Activated CD4-positive, alpha-beta memory T cell treated with anti-CD3 and anti-CD28 coated beads for 36 hours (primary cell): ENCODE measurements around the gene TBRG4. TPM values are rescaled to one million over a fixed set of nuclear protein-coding genes. Genes with fewer than 3 reads are reported as not detected.
"Not testable (repeated sequence)": the region's sequence is repeated elsewhere in the genome, so short reads cannot be mapped to it uniquely, and the experiment has no call there.

Source experiments
- CTCF ChIA-PET: fragments of 350-600 bp; sonication (Branson Sonifier 250); formaldehyde crosslinking; loops from one replicate; lab custom pipeline; 2021; ENCODE audit warnings: antibody characterized with exemption, inconsistent platforms; lab: Charles Lee
- POLR2A ChIA-PET: fragments of 350-600 bp; sonication (Branson Sonifier 250); formaldehyde crosslinking; loops from one replicate; lab custom pipeline; 2021; ENCODE audit warnings: antibody characterized with exemption; lab: Charles Lee
- DNase-seq: peaks from one replicate; pipeline ENCODE4 v3.0.0-alpha.2; 2020
- H3K27ac Mint-ChIP-seq: one replicate; pipeline ENCODE4 v1.8.0; 2021; ENCODE audit warnings: mixed read lengths
- H3K27me3 Mint-ChIP-seq: one replicate; pipeline ENCODE4 v1.8.0; 2021; ENCODE audit warnings: mixed read lengths
- H3K36me3 Mint-ChIP-seq: one replicate; pipeline ENCODE4 v1.8.0; 2021; ENCODE audit warnings: mixed read lengths
- H3K4me1 Mint-ChIP-seq: one replicate; pipeline ENCODE4 v1.8.0; 2021; ENCODE audit warnings: low read depth, mixed read lengths
- H3K4me3 Mint-ChIP-seq: one replicate; pipeline ENCODE4 v1.8.0; 2021; ENCODE audit warnings: mild to moderate bottlenecking, mixed read lengths
- H3K9me3 Mint-ChIP-seq: one replicate; pipeline ENCODE4 v1.8.0; 2021; ENCODE audit warnings: mixed read lengths
- intact Hi-C: fragments of 100-400 bp; cut with micrococcal nuclease; formaldehyde crosslinking; loops from one replicate; pipeline ENCODE4 v1.15.1; 2023
- total RNA-seq, 2 experiments: library from RNA; stranded (reverse); gene quantifications; one replicate each; pipeline ENCODE4 v1.2.3, GENCODE V29; 2021

TBRG4 gene
- total RNA-seq, 2 experiments from 2014 or later, result 135 to 137 TPM

- H3K27ac Mint-ChIP-seq, H3K36me3 Mint-ChIP-seq, H3K4me1 Mint-ChIP-seq, DNase-seq, H3K9me3 Mint-ChIP-seq, POLR2A ChIA-PET, H3K4me3 Mint-ChIP-seq: not testable (repeated sequence)
- CTCF ChIA-PET, result interaction anchor here (0.7 to 11.4 kb wide), 10 partner anchors 18 to 318 kb away, joined by 3 to 141 read pairs (median 4); no protein-coding TSS in a partner anchor
- intact Hi-C loops, result loop anchor here (1.0 to 2.0 kb wide), 2 partner anchors 106 to 701 kb away; no protein-coding TSS in a partner anchor
- peaks cover 18% of the 10 kb centered on the region for H3K27me3 Mint-ChIP-seq
Observed at GRCh38 chr7:45153861-45154260, 42.4 kb upstream of the TBRG4 start.

DNA sequence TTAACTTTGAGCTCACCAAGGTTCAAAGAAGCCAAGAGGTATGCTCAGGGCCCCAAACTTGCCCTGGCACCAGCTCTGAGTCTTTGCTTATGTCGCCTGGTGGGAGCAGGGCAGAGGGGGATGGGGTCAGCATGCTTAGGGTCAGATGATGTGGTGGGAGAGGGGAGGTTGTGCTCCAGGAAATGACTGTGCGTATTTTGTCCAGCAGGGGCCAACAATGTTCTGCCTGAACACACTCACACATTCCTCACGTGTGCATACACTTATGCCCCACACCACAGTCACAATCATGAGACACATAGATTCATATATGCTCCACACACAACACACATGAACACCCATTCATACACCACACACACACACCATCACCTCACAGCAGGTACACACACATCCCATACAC lies 41.7 kb upstream of the TBRG4 start:
- POLR2A ChIA-PET, result no interaction called here
- Mint-ChIP-seq H3K27ac (no peak overlapping the region), H3K9me3 (no peaks in the 10 kb centered on the region), H3K36me3 (no peaks in the 10 kb centered on the region), H3K4me3 (no peak overlapping the region), H3K4me1 (no peaks in the 10 kb centered on the region), H3K27me3 (peaks cover 14% of the 10 kb centered on the region)
- CTCF ChIA-PET, result interaction anchor here (0.9 to 11.4 kb wide), 4 partner anchors 17 to 111 kb away, joined by 3 to 141 read pairs (median 6); no protein-coding TSS in a partner anchor
- DNase-seq, result no peak
- intact Hi-C loops, result no loop called here

DNA sequence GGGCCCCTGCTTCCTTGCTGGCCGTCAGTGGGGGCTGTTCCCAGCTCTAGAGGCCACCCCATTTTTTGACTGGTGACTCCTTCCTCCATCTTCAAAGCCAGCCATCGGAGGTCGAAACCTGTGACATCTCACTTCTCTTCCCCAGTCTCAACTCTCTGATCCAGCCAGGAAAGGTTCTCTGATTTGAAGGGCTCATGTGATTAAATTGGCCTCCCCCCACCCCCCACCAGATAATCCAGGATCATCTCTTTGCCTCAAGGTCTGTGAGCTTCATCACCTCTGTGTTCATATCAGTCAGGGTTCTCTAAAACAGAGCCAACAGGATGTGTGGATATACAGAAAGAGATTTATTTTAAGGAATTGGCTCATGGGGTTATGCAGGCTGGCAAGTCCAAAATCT lies 40.5 kb upstream of the TBRG4 start:
- Mint-ChIP-seq H3K9me3 (no peaks in the 10 kb centered on the region), H3K36me3 (no peaks in the 10 kb centered on the region), H3K4me1 (no peaks in the 10 kb centered on the region), H3K4me3 (no peak overlapping the region), H3K27me3 (peaks cover 9% of the 10 kb centered on the region), H3K27ac (no peak overlapping the region)
- ChIA-PET CTCF (interaction anchor here (1.8 to 11.4 kb wide), 2 partner anchors 16 to 108 kb away, joined by 8 to 141 read pairs; no protein-coding TSS in a partner anchor), POLR2A (no interaction called here)
- intact Hi-C loops, result no loop called here
- DNase-seq, result no peak

DNA sequence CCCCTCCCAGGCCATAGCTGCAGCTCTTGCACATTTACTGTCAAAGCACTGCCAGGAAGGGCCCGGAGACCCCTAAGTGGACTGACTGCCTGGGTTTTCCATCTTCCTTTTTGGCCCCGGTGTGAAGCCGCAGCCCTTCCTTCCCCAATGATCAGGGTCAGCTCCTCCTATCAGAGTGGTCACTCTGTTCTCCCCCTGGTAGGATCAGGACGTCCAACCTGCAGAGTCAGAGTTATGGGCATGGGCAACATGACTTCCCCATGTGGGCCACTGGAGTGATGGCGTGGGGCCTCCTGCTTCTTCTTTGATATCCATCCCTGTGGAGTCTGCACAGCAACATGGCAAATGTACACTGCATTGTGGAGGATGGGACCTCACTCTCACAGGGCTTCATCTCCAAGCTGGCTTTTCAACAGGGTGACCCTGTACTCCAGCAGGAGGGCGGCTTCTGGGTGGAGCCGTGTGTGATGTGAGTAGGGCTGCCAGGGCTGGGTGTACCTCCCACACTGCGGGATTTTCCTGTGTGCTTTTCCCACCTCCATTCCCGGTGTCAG lies 39.7 kb upstream of the TBRG4 start:
- CTCF ChIA-PET, result interaction anchor here (1.8 to 11.4 kb wide), 2 partner anchors 15 to 108 kb away, joined by 8 to 141 read pairs; no protein-coding TSS in a partner anchor
- Mint-ChIP-seq H3K9me3 (no peaks in the 10 kb centered on the region), H3K27me3 (peaks cover 6% of the 10 kb centered on the region), H3K36me3 (no peaks in the 10 kb centered on the region), H3K4me1 (no peaks in the 10 kb centered on the region), H3K4me3 (no peak overlapping the region), H3K27ac (no peak overlapping the region)
- DNase-seq, result no peak
- POLR2A ChIA-PET, result no interaction called here
- intact Hi-C loops, result no loop called here

- intact Hi-C loops, result no loop called here
- ChIA-PET POLR2A (no interaction called here), CTCF (interaction anchor here (1.8 to 11.4 kb wide), 2 partner anchors 14 to 109 kb away, joined by 8 to 141 read pairs; no protein-coding TSS in a partner anchor)
- Mint-ChIP-seq H3K36me3 (no peaks in the 10 kb centered on the region), H3K27me3 (peaks cover 6% of the 10 kb centered on the region), H3K4me1 (no peaks in the 10 kb centered on the region), H3K9me3 (no peaks in the 10 kb centered on the region), H3K27ac (no peak overlapping the region), H3K4me3 (no peak overlapping the region)
- DNase-seq, result no peak
Observed at GRCh38 chr7:45150199-45150598, 38.7 kb upstream of the TBRG4 start.

DNA sequence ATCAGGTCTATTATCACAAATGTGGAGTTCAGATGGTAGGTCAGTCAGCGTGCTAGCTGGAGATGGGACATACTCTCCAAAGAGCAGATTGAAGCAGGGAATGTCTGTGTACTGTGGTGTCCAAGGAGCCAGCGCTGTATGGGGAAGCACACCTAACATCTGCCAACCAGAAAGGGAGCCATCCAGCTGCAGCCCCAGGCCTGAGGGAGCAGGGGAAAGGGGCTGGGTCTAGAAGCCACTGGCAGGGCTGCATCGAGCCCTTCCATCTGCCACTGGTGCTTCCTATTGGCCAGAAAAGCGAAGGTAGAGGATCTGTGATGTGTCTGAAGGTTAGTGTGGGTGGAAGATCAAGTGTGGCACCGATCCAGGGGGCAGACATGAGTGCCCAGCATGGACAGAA lies 38.1 kb upstream of the TBRG4 start:
- H3K4me1 Mint-ChIP-seq, result no peaks in the 10 kb centered on the region
- no peak overlapping the region for H3K27ac Mint-ChIP-seq
- intact Hi-C loops, result no loop called here
- ChIA-PET POLR2A (no interaction called here), CTCF (interaction anchor here (11.4 kb wide), 1 partner anchor 110 kb away, joined by 141 read pairs; no protein-coding TSS in a partner anchor)
- H3K27me3 Mint-ChIP-seq, result peaks cover 3% of the 10 kb centered on the region
- no peaks in the 10 kb centered on the region for H3K9me3 Mint-ChIP-seq
- no peaks in the 10 kb centered on the region for H3K36me3 Mint-ChIP-seq
- no peak overlapping the region for H3K4me3 Mint-ChIP-seq
- DNase-seq, result no peak

GRCh38 chr7:45148653-45148973 lies 37.1 kb upstream of the TBRG4 start:
- ChIA-PET CTCF (interaction anchor here (11.4 kb wide), 1 partner anchor 111 kb away, joined by 141 read pairs; no protein-coding TSS in a partner anchor), POLR2A (interaction anchor here (0.6 kb wide), 2 partner anchors 31 to 176 kb away, joined by 3 to 4 read pairs; no protein-coding TSS in a partner anchor)
- Mint-ChIP-seq H3K4me1 (no peaks in the 10 kb centered on the region), H3K36me3 (no peaks in the 10 kb centered on the region), H3K27ac (no peak overlapping the region), H3K4me3 (no peak overlapping the region), H3K9me3 (no peaks in the 10 kb centered on the region), H3K27me3 (peaks cover 7% of the 10 kb centered on the region)
- intact Hi-C loops, result no loop called here
- no peak for DNase-seq

GRCh38 chr7:45147858-45148652 lies 36.6 kb upstream of the TBRG4 start:
- intact Hi-C loops, result no loop called here
- H3K4me3 Mint-ChIP-seq, result no peak overlapping the region
- ChIA-PET POLR2A (no interaction called here), CTCF (interaction anchor here (1.8 kb wide), 1 partner anchor 111 kb away, joined by 8 read pairs; no protein-coding TSS in a partner anchor)
- no peaks in the 10 kb centered on the region for H3K4me1 Mint-ChIP-seq
- no peaks in the 10 kb centered on the region for H3K9me3 Mint-ChIP-seq
- no peak overlapping the region for H3K27ac Mint-ChIP-seq
- no peak for DNase-seq
- H3K27me3 Mint-ChIP-seq, result peaks cover 7% of the 10 kb centered on the region
- no peaks in the 10 kb centered on the region for H3K36me3 Mint-ChIP-seq

DNA sequence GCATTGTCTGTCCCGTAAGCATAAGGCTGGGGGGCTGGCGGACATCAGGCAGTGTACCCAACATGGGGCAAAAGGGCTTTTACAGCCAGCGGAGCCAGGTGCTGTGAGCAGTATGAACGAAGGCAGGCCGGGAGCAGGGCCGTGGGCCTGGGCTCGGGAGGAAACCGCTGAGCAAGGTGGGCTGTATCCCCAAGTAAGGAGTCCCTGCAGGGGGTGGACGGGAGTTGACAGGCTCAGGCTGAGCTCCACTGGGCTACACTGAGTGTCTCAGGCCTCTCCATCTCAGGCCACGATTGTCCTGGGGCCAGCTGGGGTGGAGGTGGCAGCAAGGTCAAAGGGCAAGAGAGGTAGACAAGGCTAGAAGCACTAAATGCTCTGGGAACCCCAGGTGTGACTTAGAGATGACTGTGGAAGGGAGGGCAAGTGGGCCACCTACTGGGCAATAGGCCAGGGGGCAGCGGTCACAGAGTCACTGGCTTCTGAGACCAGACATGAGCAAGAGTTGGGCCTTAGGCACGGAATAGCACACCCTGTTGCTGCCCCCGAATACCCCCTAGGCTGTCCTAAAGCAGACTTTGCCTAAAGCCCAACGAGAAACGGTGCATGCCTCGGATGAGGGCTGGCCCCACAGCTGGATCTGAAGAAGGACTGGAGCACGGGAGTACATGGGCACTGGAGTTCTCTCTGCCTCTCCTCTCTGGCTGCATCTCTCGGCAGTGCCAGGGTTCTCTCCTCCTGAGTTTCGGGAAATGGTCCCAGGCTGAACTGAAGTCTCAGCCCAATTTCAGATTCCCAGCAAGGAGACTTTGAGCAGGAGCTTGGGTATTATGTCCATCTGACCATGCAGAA lies 35.3 kb upstream of the TBRG4 start:
- no peaks in the 10 kb centered on the region for H3K4me1 Mint-ChIP-seq
- ChIA-PET POLR2A (no interaction called here), CTCF (interaction anchor here (1.8 kb wide), 1 partner anchor 113 kb away, joined by 8 read pairs; no protein-coding TSS in a partner anchor)
- H3K27me3 Mint-ChIP-seq, result peaks cover 7% of the 10 kb centered on the region
- no peaks in the 10 kb centered on the region for H3K9me3 Mint-ChIP-seq
- no peak for DNase-seq
- no peak overlapping the region for H3K27ac Mint-ChIP-seq
- intact Hi-C loops, result no loop called here
- H3K36me3 Mint-ChIP-seq, result no peaks in the 10 kb centered on the region
- no peak overlapping the region for H3K4me3 Mint-ChIP-seq

DNA sequence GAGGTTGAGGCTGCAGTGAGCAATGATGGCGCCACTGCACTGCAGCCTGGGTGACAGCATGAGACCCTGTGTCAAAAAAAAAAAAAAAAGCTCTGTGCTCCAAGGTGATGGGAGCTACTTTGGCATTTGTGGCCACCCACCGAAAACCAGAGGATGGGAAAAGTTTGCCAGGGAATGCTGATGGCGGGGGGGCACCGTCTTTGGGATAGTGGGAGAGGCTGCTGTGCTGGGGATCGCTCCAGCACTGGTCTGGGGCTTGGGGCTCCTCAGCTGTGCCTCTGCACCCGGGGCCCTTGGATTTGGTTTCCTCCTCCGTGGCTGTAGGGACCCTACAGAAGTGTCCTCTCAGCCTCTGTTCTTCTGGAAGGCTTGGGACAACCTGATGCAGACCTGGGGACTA lies 34.4 kb upstream of the TBRG4 start:
- Mint-ChIP-seq H3K9me3 (no peaks in the 10 kb centered on the region), H3K4me3 (no peak overlapping the region), H3K4me1 (no peaks in the 10 kb centered on the region), H3K27me3 (peaks cover 7% of the 10 kb centered on the region), H3K27ac (no peak overlapping the region), H3K36me3 (no peaks in the 10 kb centered on the region)
- DNase-seq, result no peak
- ChIA-PET POLR2A (no interaction called here), CTCF (no interaction called here)
- intact Hi-C loops, result no loop called here

DNA sequence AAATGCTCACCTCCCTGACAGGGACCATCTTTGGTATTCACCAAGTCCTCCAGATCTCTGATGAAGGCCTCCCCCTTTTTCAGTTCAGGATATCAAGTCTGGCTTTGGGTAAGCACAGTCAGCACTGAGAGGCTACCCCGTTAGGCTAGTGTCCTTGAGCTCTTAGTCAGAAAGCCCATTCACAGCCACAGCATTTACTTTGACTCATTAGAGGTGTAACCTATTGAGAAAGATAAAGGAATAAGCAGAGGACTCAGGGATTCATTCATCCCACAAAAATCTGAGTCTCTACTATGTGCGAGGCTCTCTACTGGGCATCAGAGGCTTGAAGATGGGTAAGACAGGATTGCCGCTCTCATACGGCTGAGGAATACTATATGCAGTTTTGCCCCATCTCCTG lies 32.1 kb upstream of the TBRG4 start:
- H3K4me1 Mint-ChIP-seq, result no peaks in the 10 kb centered on the region
- POLR2A ChIA-PET, result no interaction called here
- CTCF ChIA-PET, result no interaction called here
- no peaks in the 10 kb centered on the region for H3K36me3 Mint-ChIP-seq
- DNase-seq, result no peak
- no peak overlapping the region for H3K27ac Mint-ChIP-seq
- no peak overlapping the region for H3K4me3 Mint-ChIP-seq
- intact Hi-C loops, result no loop called here
- H3K27me3 Mint-ChIP-seq, result peaks cover 9% of the 10 kb centered on the region
- no peaks in the 10 kb centered on the region for H3K9me3 Mint-ChIP-seq

DNA sequence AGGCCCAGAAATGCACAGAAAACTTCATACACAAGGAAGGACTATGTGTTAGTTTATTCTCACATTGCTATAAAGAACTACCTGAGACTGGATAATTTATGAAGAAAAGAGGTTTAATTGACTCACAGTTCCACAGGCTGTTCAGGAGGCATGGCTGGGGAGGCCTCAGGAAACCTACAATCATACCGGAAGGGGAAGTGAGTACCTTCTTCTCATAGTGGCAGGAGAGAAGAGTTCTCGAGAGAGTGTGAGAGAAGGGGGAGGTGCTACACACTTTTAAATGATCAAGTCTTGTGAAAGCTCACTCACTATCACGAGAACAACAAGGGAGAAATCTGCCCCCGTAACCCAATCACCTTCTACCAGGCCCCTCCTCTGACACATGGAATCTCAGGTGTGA lies 29.3 kb upstream of the TBRG4 start:
- Mint-ChIP-seq H3K36me3 (no peaks in the 10 kb centered on the region), H3K27me3 (peaks cover 5% of the 10 kb centered on the region), H3K4me1 (peaks cover 6% of the 10 kb centered on the region), H3K9me3 (no peaks in the 10 kb centered on the region), H3K27ac (no peak overlapping the region), H3K4me3 (no peak overlapping the region)
- no peak for DNase-seq
- intact Hi-C loops, result no loop called here
- ChIA-PET CTCF (no interaction called here), POLR2A (no interaction called here)
